Urinary bladder (tissue), 4 donors: ENCODE measurements around the gene MCUB. TPM values are rescaled to one million over a fixed set of nuclear protein-coding genes. Genes with fewer than 3 reads are reported as not detected.
"Not testable (repeated sequence)": the region's sequence is repeated elsewhere in the genome, so short reads cannot be mapped to it uniquely, and the experiment has no call there.

ENCODE experiments used
- DNase-seq: peaks from one replicate; pipeline ENCODE4 v3.0.0-alpha.2; 2015; ENCODE audit errors: extremely low spot score
- H3K27ac ChIP-seq: one replicate; pipeline ENCODE4 v1.5.1; 2013; ENCODE audit warnings: low read depth, mild to moderate bottlenecking, moderate library complexity
- H3K36me3 ChIP-seq: one replicate; pipeline ENCODE4 v1.6.1; 2013; ENCODE audit warnings: mild to moderate bottlenecking, moderate library complexity; ENCODE audit not compliant: insufficient read depth
- H3K4me1 ChIP-seq: one replicate; pipeline ENCODE4 v1.6.1; 2013; ENCODE audit warnings: mild to moderate bottlenecking, moderate library complexity; ENCODE audit not compliant: insufficient read depth
- H3K4me3 ChIP-seq: one replicate; pipeline ENCODE4 v1.5.1; 2013; ENCODE audit warnings: low read depth, low read length
- WGBS: extraction: QIAGEN DNeasy Blood & Tissue Kit; methylation state at CpG from one replicate; pipeline ENCODE4 v1.1.7; 2013; 5-methylcytosine and 5-hydroxymethylcytosine counted together
- polyA plus RNA-seq: library from polyadenylated mRNA; stranded (reverse); fragments of 200-250 nt; gene quantifications from one replicate; pipeline ENCODE4 v1.2.3, GENCODE V29; 2013
- total RNA-seq: library from RNA; depleted of rRNA; stranded (reverse); fragments of >200 nt; gene quantifications from one replicate; pipeline ENCODE4 v1.2.3, GENCODE V29; 2014
- donor health status: healthy with polysubstance abuse.
- donor health status: healthy.

Gene MCUB
- total RNA-seq = 13.5 TPM
- 15.2 TPM for polyA plus RNA-seq

- Histone ChIP-seq H3K36me3 (no peaks in the 10 kb centered on the region), H3K4me1 (no peaks in the 10 kb centered on the region), H3K4me3 (peak within 1 kb of the TSS; percentile 64), H3K27ac (peak within 1 kb of the TSS; percentile 71)
- DNase-seq = peak; percentile 48
- under 1% methylated on average over 73 of the region's 73 CpGs for WGBS
Measured at GRCh38 chr4:109559983-109560686, at the start of gene MCUB. Gene MCUB, plus strand, starts transcription at chr4:109560246. Its CDS starts 92 bp downstream, at chr4:109560338.

- Histone ChIP-seq H3K27ac (no peak overlapping the region), H3K4me1 (no peaks in the 10 kb centered on the region), H3K4me3 (no peak overlapping the region), H3K36me3 (peaks cover 4% of the 10 kb centered on the region)
- WGBS = 77% methylated on average over 2 of the region's 2 CpGs
- no peak for DNase-seq
Measured at GRCh38 chr4:109510687-109511086, 49.4 kb upstream of the MCUB start.

GRCh38 chr4:109511414-109511813 lies 48.6 kb upstream of the MCUB start:
- Histone ChIP-seq H3K4me1 (no peaks in the 10 kb centered on the region), H3K36me3 (peaks cover 4% of the 10 kb centered on the region), H3K27ac (no peak overlapping the region), H3K4me3 (no peak overlapping the region)
- WGBS = 53% methylated on average over 2 of the region's 2 CpGs
- DNase-seq = no peak

- WGBS = 95% methylated on average over 12 of the region's 12 CpGs
- not testable (repeated sequence) for H3K36me3 ChIP-seq, H3K4me1 ChIP-seq, DNase-seq, H3K27ac ChIP-seq, H3K4me3 ChIP-seq
Measured at GRCh38 chr4:109513368-109513767, 46.7 kb upstream of the MCUB start.

GRCh38 chr4:109532182-109532581 lies 27.9 kb upstream of the MCUB start:
- Histone ChIP-seq H3K4me1 (no peaks in the 10 kb centered on the region), H3K4me3 (no peak overlapping the region), H3K36me3 (peaks cover 8% of the 10 kb centered on the region), H3K27ac (no peak overlapping the region)
- DNase-seq = no peak

- Histone ChIP-seq H3K4me3 (no peak overlapping the region), H3K36me3 (peaks cover 3% of the 10 kb centered on the region), H3K27ac (no peak overlapping the region), H3K4me1 (no peaks in the 10 kb centered on the region)
- no peak for DNase-seq
- 99% methylated on average over 1 of the region's 1 CpG for WGBS
Measured at GRCh38 chr4:109545401-109545800, 14.6 kb upstream of the MCUB start.

GRCh38 chr4:109547394-109547793 lies 12.7 kb upstream of the MCUB start:
- WGBS = 69% methylated on average over 5 of the region's 5 CpGs
- peaks cover 3% of the 10 kb centered on the region for H3K36me3 ChIP-seq
- no peak for DNase-seq
- no peak overlapping the region for H3K27ac ChIP-seq
- no peak overlapping the region for H3K4me3 ChIP-seq
- H3K4me1 ChIP-seq = no peaks in the 10 kb centered on the region

- 55% methylated on average over 2 of the region's 2 CpGs for WGBS
- Histone ChIP-seq H3K36me3 (peaks cover 3% of the 10 kb centered on the region), H3K27ac (no peak overlapping the region), H3K4me3 (no peak overlapping the region), H3K4me1 (no peaks in the 10 kb centered on the region)
- DNase-seq = no peak
Measured at GRCh38 chr4:109548655-109549054, 11.4 kb upstream of the MCUB start.

- WGBS = 87% methylated on average over 6 of the region's 6 CpGs
- Histone ChIP-seq H3K4me3 (no peak overlapping the region), H3K4me1 (no peaks in the 10 kb centered on the region), H3K36me3 (no peaks in the 10 kb centered on the region), H3K27ac (no peak overlapping the region)
- no peak for DNase-seq
Measured at GRCh38 chr4:109552237-109552636, 7.8 kb upstream of the MCUB start.

GRCh38 chr4:109553130-109553529 lies 6.9 kb upstream of the MCUB start:
- WGBS = 97% methylated on average over 2 of the region's 2 CpGs
- H3K4me3 ChIP-seq = no peak overlapping the region
- no peaks in the 10 kb centered on the region for H3K4me1 ChIP-seq
- H3K27ac ChIP-seq = no peak overlapping the region
- no peaks in the 10 kb centered on the region for H3K36me3 ChIP-seq
- no peak for DNase-seq

GRCh38 chr4:109554971-109555370 lies 5.1 kb upstream of the MCUB start:
- no peak overlapping the region for H3K4me3 ChIP-seq
- no peaks in the 10 kb centered on the region for H3K36me3 ChIP-seq
- no peaks in the 10 kb centered on the region for H3K4me1 ChIP-seq
- WGBS = 84% methylated on average over 3 of the region's 3 CpGs
- H3K27ac ChIP-seq = no peak overlapping the region
- no peak for DNase-seq

GRCh38 chr4:109557433-109557832 lies 2.6 kb upstream of the MCUB start:
- H3K36me3 ChIP-seq = no peaks in the 10 kb centered on the region
- WGBS = 96% methylated on average over 28 of the region's 28 CpGs
- no peaks in the 10 kb centered on the region for H3K4me1 ChIP-seq
- H3K27ac ChIP-seq = no peak overlapping the region
- DNase-seq = no peak
- H3K4me3 ChIP-seq = no peak overlapping the region

- not testable (repeated sequence) for H3K27ac ChIP-seq, H3K36me3 ChIP-seq, H3K4me1 ChIP-seq, DNase-seq, H3K4me3 ChIP-seq
- 86% methylated on average over 6 of the region's 6 CpGs for WGBS
Measured at GRCh38 chr4:109558095-109558494, 2.0 kb upstream of the MCUB start.

GRCh38 chr4:109559625-109559982 lies 442 bp upstream of the MCUB start:
- 7% methylated on average over 27 of the region's 27 CpGs for WGBS
- peak overlapping the region; percentile 34 for H3K27ac ChIP-seq

More at GRCh38 chr4:109559625-109559982, 442 bp upstream of the MCUB start:
- peak overlapping the region; percentile 64 for H3K4me3 ChIP-seq
- no peak for DNase-seq
- no peaks in the 10 kb centered on the region for H3K4me1 ChIP-seq
- H3K36me3 ChIP-seq = no peaks in the 10 kb centered on the region
